SU-DHL-6 (cell line): ENCODE data around the gene FEM1A.
"Not testable (repeated sequence)": the region's sequence is repeated elsewhere in the genome, so short reads cannot be mapped to it uniquely, and the experiment has no call there.

ENCODE experiments used
- H2AFZ ChIP-seq: fragments of 200-600 bp; sonication (generic); 2 replicates; pipeline ENCODE4 v1.6.1; 2014; ENCODE audit warnings: low read depth, mild to moderate bottlenecking, moderate library complexity, mixed read lengths, antibody characterized with exemption, low read length; ENCODE audit not compliant: severe bottlenecking
- H3F3A ChIP-seq: fragments of 200-600 bp; shearing (Covaris generic); 2 replicates; pipeline ENCODE4 v1.6.0; 2016; ENCODE audit warnings: antibody characterized with exemption, mild to moderate bottlenecking; ENCODE audit not compliant: insufficient read depth
- H3K27ac ChIP-seq: fragments of 200-600 bp; sonication (generic); 2 replicates; pipeline ENCODE4 v1.5.1; 2016; ENCODE audit warnings: low read depth, mild to moderate bottlenecking, low read length, moderate library complexity, mixed read lengths
- H3K27me3 ChIP-seq: fragments of 200-600 bp; sonication (generic), shearing (Covaris generic); 2 replicates; pipeline ENCODE4 v1.6.0; 2014; ENCODE audit warnings: mild to moderate bottlenecking, low read length
- H3K36me3 ChIP-seq: fragments of 200-600 bp; sonication (generic); 2 replicates; pipeline ENCODE4 v1.6.1; 2014; ENCODE audit warnings: mild to moderate bottlenecking, low read length, mixed read lengths
- H3K4me2 ChIP-seq: fragments of 300-600, 200-600 bp; shearing (Covaris generic), sonication (generic); 2 replicates; pipeline ENCODE4 v1.6.0; 2014; ENCODE audit warnings: low read length, low read depth, mild to moderate bottlenecking; ENCODE audit not compliant: poor library complexity, severe bottlenecking
- H3K4me3 ChIP-seq: fragments of 200-600 bp; sonication (generic); 2 replicates; pipeline ENCODE4 v1.5.1; 2014; ENCODE audit warnings: antibody characterized with exemption, low read length, mild to moderate bottlenecking, mixed read lengths; ENCODE audit not compliant: insufficient read depth, poor library complexity, severe bottlenecking
- H3K79me2 ChIP-seq: fragments of 200-600 bp; sonication (generic); 2 replicates; pipeline ENCODE4 v1.6.1; 2014; ENCODE audit warnings: mild to moderate bottlenecking, low read length, moderate library complexity; ENCODE audit not compliant: insufficient read depth
- H3K9ac ChIP-seq: fragments of 200-600 bp; sonication (generic); 2 replicates; pipeline ENCODE4 v1.7.0; 2014; ENCODE audit warnings: mild to moderate bottlenecking, low read length
- H3K9me2 ChIP-seq: fragments of 200-600 bp; sonication (generic); replicated peaks from 2 replicates; pipeline ENCODE4 v1.6.1; 2014; ENCODE audit warnings: low read length; ENCODE audit not compliant: insufficient read depth
- H3K9me3 ChIP-seq: fragments of 200-600 bp; sonication (generic); 2 replicates; pipeline ENCODE4 v1.6.1; 2014; ENCODE audit warnings: low read length, mixed read lengths; ENCODE audit not compliant: insufficient read depth
- H4K20me1 ChIP-seq: fragments of 200-600 bp; sonication (generic); 2 replicates; pipeline ENCODE4 v1.6.1; 2014; ENCODE audit warnings: low read depth, mild to moderate bottlenecking, antibody characterized with exemption, low read length, moderate library complexity, mixed read lengths
- CTCF ChIP-seq: fragments of 200-600 bp; sonication (generic); IDR thresholded peaks from one replicate; pipeline ENCODE4 v1.5.1; 2017; ENCODE audit warnings: antibody characterized with exemption, mild to moderate bottlenecking, low read length, moderate library complexity; ENCODE audit not compliant: insufficient read depth, poor library complexity, severe bottlenecking
- EZH2phosphoT487 ChIP-seq: fragments of 200-600 bp; sonication (generic), shearing (Covaris generic); conservative IDR thresholded peaks from 2 replicates; pipeline ENCODE4 v1.6.1; 2018; ENCODE audit warnings: mild to moderate bottlenecking, antibody characterized with exemption, low read length, moderate library complexity, mixed read lengths

Gene FEM1A

GRCh38 chr19:4776436-4777211, 14.9 kb upstream of the FEM1A start:
- Histone ChIP-seq H3F3A (no peaks in the 10 kb centered on the region), H3K27me3 (no peaks in the 10 kb centered on the region), H3K9ac (no peak overlapping the region), H3K79me2 (no peaks in the 10 kb centered on the region), H3K27ac (no peak overlapping the region), H3K4me3 (no peak overlapping the region), H3K36me3 (no peaks in the 10 kb centered on the region), H3K9me3 (no peaks in the 10 kb centered on the region), H4K20me1 (no peaks in the 10 kb centered on the region), H3K4me2 (no peak overlapping the region), H2AFZ (no peak overlapping the region), H3K9me2 (no peaks in the 10 kb centered on the region)
- TF ChIP-seq EZH2phosphoT487 = no peak
- TF ChIP-seq CTCF = no peak

- H3K9ac ChIP-seq, H3K9me2 ChIP-seq, H2AFZ ChIP-seq, H3F3A ChIP-seq, H3K4me3 ChIP-seq, H3K36me3 ChIP-seq, H3K27ac ChIP-seq, H3K27me3 ChIP-seq, H3K4me2 ChIP-seq, H4K20me1 ChIP-seq, H3K79me2 ChIP-seq, H3K9me3 ChIP-seq: not testable (repeated sequence)
These were observed 13.4 kb upstream of the FEM1A start for GRCh38 chr19:4778124-4778523.

- TF ChIP-seq EZH2phosphoT487 (no peak), CTCF (no peak)
- H4K20me1 ChIP-seq = no peaks in the 10 kb centered on the region
- no peak overlapping the region for H3K27ac ChIP-seq
- no peaks in the 10 kb centered on the region for H3K9me3 ChIP-seq
- H3K9ac ChIP-seq = no peak overlapping the region
- no peaks in the 10 kb centered on the region for H3F3A ChIP-seq
- H3K36me3 ChIP-seq = no peaks in the 10 kb centered on the region
- H3K4me3 ChIP-seq = no peak overlapping the region
- H3K79me2 ChIP-seq = no peaks in the 10 kb centered on the region
- no peaks in the 10 kb centered on the region for H3K27me3 ChIP-seq
- peak overlapping the region; percentile 29 for H2AFZ ChIP-seq
- H3K4me2 ChIP-seq = peak overlapping the region; percentile 9
- H3K9me2 ChIP-seq = no peaks in the 10 kb centered on the region
These were observed 10.7 kb upstream of the FEM1A start for GRCh38 chr19:4780860-4781259.

GRCh38 chr19:4781801-4782200, 9.7 kb upstream of the FEM1A start:
- Histone ChIP-seq H3K36me3 (no peaks in the 10 kb centered on the region), H3K79me2 (no peaks in the 10 kb centered on the region), H3K27me3 (no peaks in the 10 kb centered on the region), H3K4me3 (no peak overlapping the region), H4K20me1 (no peaks in the 10 kb centered on the region), H3F3A (no peaks in the 10 kb centered on the region), H2AFZ (no peak overlapping the region), H3K9me3 (no peaks in the 10 kb centered on the region), H3K9me2 (no peaks in the 10 kb centered on the region), H3K4me2 (no peak overlapping the region), H3K9ac (no peak overlapping the region), H3K27ac (no peak overlapping the region)
- TF ChIP-seq CTCF (no peak), EZH2phosphoT487 (no peak)

- H4K20me1 ChIP-seq, H3K9me3 ChIP-seq, H3K4me2 ChIP-seq, H3K79me2 ChIP-seq, H2AFZ ChIP-seq, H3K9ac ChIP-seq, H3K4me3 ChIP-seq, H3K27ac ChIP-seq, H3K27me3 ChIP-seq, H3K36me3 ChIP-seq, H3K9me2 ChIP-seq, H3F3A ChIP-seq: not testable (repeated sequence)
These were observed 5.0 kb upstream of the FEM1A start for GRCh38 chr19:4786412-4787016.
